ENCODE measurements around the gene ACADL.

The ACADL gene

DNA sequence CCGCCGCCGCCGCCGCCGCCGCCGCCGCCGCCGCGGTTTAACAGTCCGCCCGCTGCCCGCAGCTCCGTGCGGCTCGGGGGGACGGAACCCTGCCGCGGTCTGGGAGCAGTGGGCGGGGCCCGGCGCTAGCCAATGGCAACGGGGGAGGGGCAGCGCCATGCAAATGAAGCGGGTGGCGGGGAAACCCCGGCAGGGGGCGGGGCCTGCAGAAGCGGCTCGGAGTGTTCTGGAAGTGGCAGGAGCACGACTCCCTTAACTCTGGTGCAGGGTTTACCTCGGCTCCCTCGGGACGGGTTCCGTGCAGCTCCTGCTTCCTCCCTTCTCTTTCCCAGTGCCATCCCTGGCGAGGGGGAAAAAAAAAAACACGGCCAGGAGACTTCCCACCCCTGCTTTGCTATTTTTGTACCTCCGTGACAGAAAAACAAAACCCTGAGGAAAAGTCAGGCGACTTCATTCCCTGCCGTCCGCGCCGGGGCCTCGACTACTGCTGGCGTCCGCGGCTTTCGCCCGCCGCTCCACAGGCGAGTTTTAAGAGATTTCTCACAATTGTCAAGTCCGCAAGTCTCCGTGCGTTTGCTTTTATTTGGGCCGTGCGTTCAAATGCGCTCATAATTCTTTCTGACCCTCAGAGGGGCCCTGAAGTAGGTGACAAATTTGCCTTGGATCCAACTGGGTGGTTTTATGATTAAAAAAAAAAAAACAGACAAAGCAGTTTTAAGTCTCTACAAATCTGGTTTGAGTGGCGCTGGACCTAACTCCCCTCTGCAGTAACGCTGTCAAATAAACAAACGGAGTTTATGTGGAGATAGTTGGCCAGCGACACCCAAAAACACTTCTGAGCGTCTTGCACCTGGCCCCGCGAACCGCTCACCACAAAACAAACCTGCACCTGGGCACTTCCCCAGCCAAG, 53.7 kb downstream of the ACADL start, which contains the start of gene KANSL1L:
Gene KANSL1L, minus strand, starts transcription at position 101 of the 910 bp plus-strand sequence. CDS start 16,827 bp downstream, outside the sequence.
- Histone ChIP-seq H3K4me1 (ENCODE audit: control extremely low read depth in 1 of 4, control insufficient read depth in 4 of 4, insufficient read depth in 4 of 4, low read length in 3 of 4) (peaks cover 10 to 38% (median 26%) of the 10 kb centered on the region in 4 experiments), H3K27me3 (replicated peaks in 2 of 5; ENCODE audit: control insufficient read depth in 4 of 5, insufficient read depth in 5 of 5, low read length in 4 of 5) (no peaks in the 10 kb centered on the region), H3K9me3 (ENCODE audit: control extremely low read depth in 1 of 5, control insufficient read depth in 4 of 5, insufficient read depth in 2 of 5, low read depth in 1 of 5, low read length in 4 of 5) (no peaks in the 10 kb centered on the region), H3K4me3 (ENCODE audit: control insufficient read depth in 1 of 7, extremely low read depth in 1 of 7, insufficient read depth in 4 of 7, low read depth in 2 of 7, low read length in 6 of 7) (peak within 1 kb of the TSS; percentile 78 to 100 (median 92)), H3K36me3 (ENCODE audit: control insufficient read depth in 4 of 4, insufficient read depth in 4 of 4, low read length in 3 of 4) (no peaks in the 10 kb centered on the region), H3K27ac (ENCODE audit: insufficient read depth in 1 of 2, low read depth in 1 of 2, low read length in 2 of 2, poor library complexity in 1 of 2, severe bottlenecking in 2 of 2) (peak within 1 kb of the TSS; percentile 87 to 95)
- ChIA-PET CTCF (interaction anchor here (1.0 to 1.1 kb wide), 3 partner anchors 25 to 181 kb away, joined by 3 to 4 read pairs (median 3); no protein-coding TSS in a partner anchor), POLR2A (interaction anchor here (0.6 to 1.0 kb wide), 3 partner anchors 9 to 83 kb away, joined by 3 to 5 read pairs (median 3); no protein-coding TSS in a partner anchor)
- DNase-seq, result peak; percentile 96 to 98 (median 98)
- 0% methylated on average over 56 of the region's 67 CpGs for WGBS (ENCODE audit: insufficient coverage)

DNA sequence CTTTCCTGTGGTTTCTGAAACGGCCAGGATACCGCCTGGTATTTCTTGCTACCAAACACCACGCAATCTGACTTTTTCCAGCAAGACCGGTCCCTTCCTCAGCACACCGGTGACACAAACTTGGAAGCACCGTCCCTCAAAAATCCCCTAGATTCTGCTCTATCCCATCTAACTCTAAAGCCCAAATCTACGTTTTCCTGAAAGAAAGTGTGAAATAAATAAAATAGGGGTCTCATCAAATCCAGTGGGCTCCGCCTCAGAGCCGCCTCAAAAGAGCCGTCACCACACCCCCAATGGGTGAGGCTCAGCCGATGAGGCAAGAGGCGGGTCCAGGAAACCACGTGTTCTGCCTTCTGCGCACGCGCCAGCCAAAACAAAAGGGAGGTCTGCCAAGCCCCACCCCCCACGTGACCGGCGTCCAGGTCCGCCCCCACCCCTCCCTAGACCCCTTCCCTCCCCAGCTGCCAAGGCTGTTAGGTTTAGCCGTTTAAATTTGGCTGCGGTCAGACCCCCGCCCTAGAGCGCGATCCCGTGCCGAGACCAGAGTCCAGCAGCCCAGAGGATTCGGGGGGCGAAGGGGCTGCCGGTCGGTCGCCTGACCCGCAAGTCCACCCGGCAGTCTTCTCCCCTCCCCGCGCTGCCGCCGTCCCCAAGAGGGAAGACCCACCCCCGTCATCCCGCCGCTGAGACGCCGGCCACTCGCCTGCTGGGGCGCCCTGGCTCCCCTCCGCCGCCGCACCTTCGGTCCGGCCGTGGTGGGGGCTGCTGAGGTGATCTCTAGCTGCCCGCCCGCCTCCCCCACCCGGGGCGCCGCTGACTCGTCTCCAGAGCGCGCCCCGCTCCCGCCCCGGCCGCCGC, 54.6 kb downstream of the ACADL start:
- peak; percentile 95 to 98 (median 98) for DNase-seq
- Histone ChIP-seq H3K27ac (ENCODE audit: insufficient read depth in 1 of 2, low read depth in 1 of 2, low read length in 2 of 2, poor library complexity in 1 of 2, severe bottlenecking in 2 of 2) (peak overlapping the region; percentile 87 to 95), H3K4me3 (ENCODE audit: control insufficient read depth in 1 of 7, extremely low read depth in 1 of 7, insufficient read depth in 4 of 7, low read depth in 2 of 7, low read length in 6 of 7) (peak overlapping the region; percentile 72 to 100 (median 92)), H3K9me3 (ENCODE audit: control extremely low read depth in 1 of 5, control insufficient read depth in 4 of 5, insufficient read depth in 2 of 5, low read depth in 1 of 5, low read length in 4 of 5) (no peaks in the 10 kb centered on the region), H3K36me3 (ENCODE audit: control insufficient read depth in 4 of 4, insufficient read depth in 4 of 4, low read length in 3 of 4) (no peaks in the 10 kb centered on the region), H3K27me3 (replicated peaks in 2 of 5; ENCODE audit: control insufficient read depth in 4 of 5, insufficient read depth in 5 of 5, low read length in 4 of 5) (no peaks in the 10 kb centered on the region), H3K4me1 (ENCODE audit: control extremely low read depth in 1 of 4, control insufficient read depth in 4 of 4, insufficient read depth in 4 of 4, low read length in 3 of 4) (peaks cover 10 to 46% (median 26%) of the 10 kb centered on the region in 4 experiments)
- ChIA-PET CTCF (no interaction called here), POLR2A (interaction anchor here (0.9 to 1.0 kb wide), 2 partner anchors 8 to 17 kb away, joined by 3 to 5 read pairs; no protein-coding TSS in a partner anchor)
- WGBS (ENCODE audit: insufficient coverage), result under 1% methylated on average over 38 of the region's 64 CpGs

DNA sequence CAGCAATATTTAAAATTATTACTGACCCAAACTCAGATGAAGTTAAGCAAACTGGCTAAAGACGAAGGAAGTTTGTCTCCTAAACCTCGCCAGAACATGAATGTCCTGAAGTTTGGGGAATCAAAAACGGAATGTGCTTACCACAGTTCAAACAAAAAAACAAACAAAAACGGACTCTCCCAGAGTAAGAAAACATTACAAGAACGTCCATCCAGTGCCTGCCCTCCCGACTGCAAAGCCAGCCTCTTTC, 55.1 kb downstream of the ACADL start:
- CTCF ChIA-PET, result no interaction called here
- H3K36me3 ChIP-seq (ENCODE audit: control insufficient read depth in 4 of 4, insufficient read depth in 4 of 4, low read length in 3 of 4), result no peaks in the 10 kb centered on the region
- WGBS (ENCODE audit: insufficient coverage), result 2% methylated on average over 6 of the region's 6 CpGs
- DNase-seq, result no peak
- peak overlapping the region; percentile 72 to 100 (median 92) for H3K4me3 ChIP-seq (ENCODE audit: control insufficient read depth in 1 of 7, extremely low read depth in 1 of 7, insufficient read depth in 4 of 7, low read depth in 2 of 7, low read length in 6 of 7)
- peak overlapping the region; percentile 87 to 95 for H3K27ac ChIP-seq (ENCODE audit: insufficient read depth in 1 of 2, low read depth in 1 of 2, low read length in 2 of 2, poor library complexity in 1 of 2, severe bottlenecking in 2 of 2)
- H3K4me1 ChIP-seq (ENCODE audit: control extremely low read depth in 1 of 4, control insufficient read depth in 4 of 4, insufficient read depth in 4 of 4, low read length in 3 of 4), result peaks cover 10 to 47% (median 26%) of the 10 kb centered on the region in 4 experiments
- no peaks in the 10 kb centered on the region for H3K27me3 ChIP-seq (replicated peaks in 2 of 5; ENCODE audit: control insufficient read depth in 4 of 5, insufficient read depth in 5 of 5, low read length in 4 of 5)
- POLR2A ChIA-PET, result interaction anchor here (1.0 kb wide), 1 partner anchor 16 kb away, joined by 3 read pairs; no protein-coding TSS in a partner anchor
- H3K9me3 ChIP-seq (ENCODE audit: control extremely low read depth in 1 of 5, control insufficient read depth in 4 of 5, insufficient read depth in 2 of 5, low read depth in 1 of 5, low read length in 4 of 5), result no peaks in the 10 kb centered on the region

DNA sequence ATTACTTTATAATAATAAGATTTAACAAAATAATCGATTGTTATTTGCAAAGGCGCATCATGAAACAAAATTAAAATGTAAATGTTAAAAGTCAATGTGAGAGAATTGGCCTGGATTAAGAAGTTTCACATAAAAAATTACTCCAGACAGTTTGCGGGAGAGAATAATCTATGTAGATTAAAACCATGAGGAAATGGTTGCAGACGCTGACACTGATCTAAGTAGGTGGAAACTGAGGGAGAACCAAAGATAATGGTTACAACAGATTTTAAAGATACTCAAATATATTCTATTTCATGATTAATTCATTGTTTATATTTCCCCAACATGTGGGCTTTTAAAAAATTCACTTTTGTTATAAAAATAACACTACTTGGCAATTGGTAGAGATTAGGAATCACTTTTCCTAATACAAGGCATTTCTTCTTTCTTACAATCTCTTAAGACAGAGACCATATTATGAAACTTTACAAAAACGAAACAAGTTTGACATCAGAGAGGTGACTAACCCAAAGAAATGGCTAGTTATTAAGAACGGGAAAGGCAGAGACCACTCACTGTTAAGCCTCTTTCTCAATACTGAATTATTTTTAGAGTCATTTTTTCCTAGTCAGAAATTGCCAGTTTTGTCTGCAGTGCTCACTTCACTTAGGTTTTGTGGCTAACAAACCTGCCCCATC, 55.6 kb downstream of the ACADL start:
- H3K36me3 ChIP-seq (ENCODE audit: control insufficient read depth in 4 of 4, insufficient read depth in 4 of 4, low read length in 3 of 4), result no peaks in the 10 kb centered on the region
- DNase-seq, result peak; percentile 36 to 77 (median 72)
- H3K27me3 ChIP-seq (replicated peaks in 2 of 5; ENCODE audit: control insufficient read depth in 4 of 5, insufficient read depth in 5 of 5, low read length in 4 of 5), result no peaks in the 10 kb centered on the region
- no peaks in the 10 kb centered on the region for H3K9me3 ChIP-seq (ENCODE audit: control extremely low read depth in 1 of 5, control insufficient read depth in 4 of 5, insufficient read depth in 2 of 5, low read depth in 1 of 5, low read length in 4 of 5)
- ChIA-PET POLR2A (no interaction called here), CTCF (no interaction called here)
- peak overlapping the region in 6 of 7 experiments; percentile 72 to 100 (median 94) for H3K4me3 ChIP-seq (ENCODE audit: control insufficient read depth in 1 of 7, extremely low read depth in 1 of 7, insufficient read depth in 4 of 7, low read depth in 2 of 7, low read length in 6 of 7)
- 0% methylated on average over 2 of the region's 6 CpGs for WGBS (ENCODE audit: insufficient coverage)
- H3K27ac ChIP-seq (ENCODE audit: insufficient read depth in 1 of 2, low read depth in 1 of 2, low read length in 2 of 2, poor library complexity in 1 of 2, severe bottlenecking in 2 of 2), result peak overlapping the region; percentile 87 to 95
- H3K4me1 ChIP-seq (ENCODE audit: control extremely low read depth in 1 of 4, control insufficient read depth in 4 of 4, insufficient read depth in 4 of 4, low read length in 3 of 4), result peaks cover 10 to 47% (median 26%) of the 10 kb centered on the region in 4 experiments

DNA sequence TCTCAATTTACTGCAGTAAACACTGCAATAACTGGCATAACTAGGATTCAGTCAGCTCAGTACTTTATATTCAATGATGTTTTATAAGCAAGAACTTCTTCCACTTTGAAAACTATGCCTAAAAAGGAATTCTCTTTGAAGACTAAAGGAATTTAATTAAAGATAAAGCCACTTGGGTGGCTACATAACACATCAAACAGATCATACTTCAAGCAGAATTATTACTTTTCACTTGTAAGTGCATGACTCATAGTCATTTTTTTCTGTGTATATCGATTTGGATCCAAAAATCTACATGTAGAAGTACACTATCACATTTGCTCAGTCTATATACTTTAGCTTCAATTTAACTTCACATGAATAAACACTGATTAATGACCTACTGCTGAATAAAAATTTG, 58.0 kb downstream of the ACADL start:
- H3K4me3 ChIP-seq (ENCODE audit: control insufficient read depth in 1 of 7, extremely low read depth in 1 of 7, insufficient read depth in 4 of 7, low read depth in 2 of 7, low read length in 6 of 7), result peak overlapping the region in 1 of 7 experiments; percentile 20
- no CpG with 5 or more reads among the region's 1 CpG for WGBS (ENCODE audit: insufficient coverage)

DNA sequence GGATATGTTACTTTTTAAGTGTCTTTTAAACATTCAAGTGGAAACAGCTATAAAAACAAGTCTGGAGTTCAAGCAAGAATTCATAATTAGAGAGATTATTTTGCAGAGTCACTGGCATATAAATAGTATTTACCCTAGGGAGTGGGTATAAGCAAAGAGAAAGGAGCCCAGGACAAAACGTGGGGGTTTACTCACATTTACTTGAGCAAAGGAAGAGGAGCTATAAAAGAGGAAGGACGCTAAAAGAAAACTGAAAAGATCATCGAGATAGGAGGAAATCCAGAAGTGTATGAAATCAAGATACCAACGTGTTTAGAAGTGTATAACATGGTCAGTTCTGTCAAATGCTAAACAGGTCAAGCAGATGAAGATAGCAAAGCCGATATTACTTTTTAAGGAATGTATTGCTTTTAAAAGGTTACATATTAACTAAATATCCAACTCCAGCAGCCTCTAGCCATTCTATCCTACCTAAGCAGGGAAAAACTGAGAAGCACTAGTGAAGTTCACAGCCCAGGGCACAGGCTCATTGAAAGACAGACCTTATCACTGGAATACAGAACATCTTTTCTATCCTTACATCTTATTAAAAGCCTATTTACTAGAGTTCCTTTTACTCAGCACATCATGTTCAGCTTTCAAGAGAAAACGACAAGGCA, 62.7 kb downstream of the ACADL start:
- Histone ChIP-seq H3K4me3 (ENCODE audit: control insufficient read depth in 1 of 7, extremely low read depth in 1 of 7, insufficient read depth in 4 of 7, low read depth in 2 of 7, low read length in 6 of 7) (peak overlapping the region in 3 of 7 experiments; percentile 11 to 57 (median 49)), H3K9me3 (ENCODE audit: control extremely low read depth in 1 of 5, control insufficient read depth in 4 of 5, insufficient read depth in 2 of 5, low read depth in 1 of 5, low read length in 4 of 5) (no peaks in the 10 kb centered on the region), H3K27me3 (replicated peaks in 2 of 5; ENCODE audit: control insufficient read depth in 4 of 5, insufficient read depth in 5 of 5, low read length in 4 of 5) (no peaks in the 10 kb centered on the region), H3K36me3 (ENCODE audit: control insufficient read depth in 4 of 4, insufficient read depth in 4 of 4, low read length in 3 of 4) (peaks cover 0 to 4% (median 3%) of the 10 kb centered on the region in 4 experiments), H3K27ac (ENCODE audit: insufficient read depth in 1 of 2, low read depth in 1 of 2, low read length in 2 of 2, poor library complexity in 1 of 2, severe bottlenecking in 2 of 2) (peak overlapping the region in 1 of 2 experiments; percentile 31), H3K4me1 (ENCODE audit: control extremely low read depth in 1 of 4, control insufficient read depth in 4 of 4, insufficient read depth in 4 of 4, low read length in 3 of 4) (peaks cover 4 to 27% (median 9%) of the 10 kb centered on the region in 4 experiments)
- POLR2A ChIA-PET, result interaction anchor here (1.5 kb wide), 1 partner anchor 9 kb away, joined by 5 read pairs; the partner anchor contains the start of gene KANSL1L
- CTCF ChIA-PET, result interaction anchor here (1.0 to 1.1 kb wide), 4 partner anchors 28 to 89 kb away, joined by 3 read pairs; no protein-coding TSS in a partner anchor
- WGBS (ENCODE audit: insufficient coverage), result 0% methylated on average over 4 of the region's 6 CpGs
- DNase-seq, result peak; percentile 24 to 77 (median 70)

More for the DNA sequence above, 58.0 kb downstream of the ACADL start:
- POLR2A ChIA-PET, result no interaction called here
- H3K36me3 ChIP-seq (ENCODE audit: control insufficient read depth in 4 of 4, insufficient read depth in 4 of 4, low read length in 3 of 4), result peaks cover 0 to 2% (median 0%) of the 10 kb centered on the region in 4 experiments
- peak in 1 of 3 donors; percentile 37 for DNase-seq
- no peaks in the 10 kb centered on the region for H3K9me3 ChIP-seq (ENCODE audit: control extremely low read depth in 1 of 5, control insufficient read depth in 4 of 5, insufficient read depth in 2 of 5, low read depth in 1 of 5, low read length in 4 of 5)
- no peaks in the 10 kb centered on the region for H3K27me3 ChIP-seq (replicated peaks in 2 of 5; ENCODE audit: control insufficient read depth in 4 of 5, insufficient read depth in 5 of 5, low read length in 4 of 5)
- H3K27ac ChIP-seq (ENCODE audit: insufficient read depth in 1 of 2, low read depth in 1 of 2, low read length in 2 of 2, poor library complexity in 1 of 2, severe bottlenecking in 2 of 2), result no peak overlapping the region
- H3K4me1 ChIP-seq (ENCODE audit: control extremely low read depth in 1 of 4, control insufficient read depth in 4 of 4, insufficient read depth in 4 of 4, low read length in 3 of 4), result peaks cover 14 to 53% (median 29%) of the 10 kb centered on the region in 4 experiments
- CTCF ChIA-PET, result interaction anchor here (0.9 kb wide), 1 partner anchor 9 kb away, joined by 3 read pairs; no protein-coding TSS in a partner anchor
